H1 (cell line): ENCODE data around the gene DYNLL1. TPM values are rescaled to one million over a fixed set of nuclear protein-coding genes. Genes with fewer than 3 reads are reported as not detected.

Experiments
- CHD1 ChIP-seq: IDR thresholded peaks from 2 replicates; pipeline ENCODE4 v1.6.1; 2012; ENCODE audit warnings: low read depth, low read length, improper control_type of control experiment
- GABPA ChIP-seq: IDR thresholded peaks from 2 replicates; pipeline ENCODE4 v1.6.1; 2011; ENCODE audit warnings: mild to moderate bottlenecking, low read length, moderate library complexity, borderline replicate concordance; ENCODE audit not compliant: insufficient read depth
- JUN ChIP-seq: IDR thresholded peaks from 2 replicates; pipeline ENCODE4 v1.6.1; 2011; ENCODE audit warnings: low read depth, mild to moderate bottlenecking, improper control_type of control experiment, low read length
- polyA plus RNA-seq, 7 experiments: library from polyadenylated mRNA; depleted of rRNA in 3 of 7; stranded (reverse) in 5 of 7; unstranded in 2 of 7; fragments of >200 nt in 5 of 7; fragments of 200-250 nt in 2 of 7; gene quantifications; 1 replicate in 5 of 7; 2 replicates in 1 of 7; 4 replicates in 1 of 7; pipeline versions ENCODE4 v1.2.1 to v1.2.3, GENCODE V29; 2011 to 2013; ENCODE audit warnings: missing spikeins in 2 of 7, mixed read lengths in 2 of 7
- total RNA-seq: library from RNA; stranded (reverse); fragmentation: NEBNext Ultra II Directional; extraction: Animal tissue kit (Norgen Biotek cat#: 25700); gene quantifications from 2 replicates; pipeline ENCODE4 v1.2.1, GENCODE V29; 2021

The DYNLL1 gene
- total and polyA plus RNA-seq, 2 of the 8 experiments (the other 6 are each of a cell fraction or from before 2014, with no cell fraction given) = 423 to 488 TPM

- TF ChIP-seq GABPA (no peak), JUN (no peak), CHD1 (no peak)
- TF ChIP-seq, all 59 proteins: peak for 0
Measured at GRCh38 chr12:120475643-120476042, 20.3 kb upstream of the DYNLL1 start (continued).
